Measurements from ENCODE around the gene NPTX2.

DNA sequence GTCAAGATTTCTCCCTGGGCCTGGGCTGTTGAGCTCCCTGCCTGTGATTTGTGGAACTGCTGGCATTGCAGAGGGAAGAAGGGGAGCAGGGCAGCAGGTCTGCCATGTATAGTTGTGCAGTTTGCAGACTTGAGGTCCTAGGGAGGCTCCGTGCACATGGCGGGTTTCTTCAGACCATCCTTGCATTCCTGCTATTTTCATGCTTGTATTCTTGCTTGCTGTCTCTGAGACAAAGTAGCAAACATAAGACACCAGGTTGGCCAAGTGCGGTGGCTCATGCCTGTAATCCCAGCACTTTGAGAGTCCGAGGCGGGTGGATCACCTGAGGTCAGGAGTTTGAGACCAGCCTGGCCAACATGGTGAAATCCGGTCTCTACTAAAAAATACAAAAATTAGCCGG, 61.1 kb downstream of the NPTX2 start:
- TF ChIP-seq, protein P1, sequence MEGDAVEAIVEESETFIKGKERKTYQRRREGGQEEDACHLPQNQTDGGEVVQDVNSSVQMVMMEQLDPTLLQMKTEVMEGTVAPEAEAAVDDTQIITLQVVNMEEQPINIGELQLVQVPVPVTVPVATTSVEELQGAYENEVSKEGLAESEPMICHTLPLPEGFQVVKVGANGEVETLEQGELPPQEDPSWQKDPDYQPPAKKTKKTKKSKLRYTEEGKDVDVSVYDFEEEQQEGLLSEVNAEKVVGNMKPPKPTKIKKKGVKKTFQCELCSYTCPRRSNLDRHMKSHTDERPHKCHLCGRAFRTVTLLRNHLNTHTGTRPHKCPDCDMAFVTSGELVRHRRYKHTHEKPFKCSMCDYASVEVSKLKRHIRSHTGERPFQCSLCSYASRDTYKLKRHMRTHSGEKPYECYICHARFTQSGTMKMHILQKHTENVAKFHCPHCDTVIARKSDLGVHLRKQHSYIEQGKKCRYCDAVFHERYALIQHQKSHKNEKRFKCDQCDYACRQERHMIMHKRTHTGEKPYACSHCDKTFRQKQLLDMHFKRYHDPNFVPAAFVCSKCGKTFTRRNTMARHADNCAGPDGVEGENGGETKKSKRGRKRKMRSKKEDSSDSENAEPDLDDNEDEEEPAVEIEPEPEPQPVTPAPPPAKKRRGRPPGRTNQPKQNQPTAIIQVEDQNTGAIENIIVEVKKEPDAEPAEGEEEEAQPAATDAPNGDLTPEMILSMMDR (IDR thresholded peaks at IDR 0.05 in 8 of 11, conservative IDR thresholded peaks at IDR 0.05 in 3 of 11), result no peak
- TF ChIP-seq POLR2AphosphoS5 (IDR thresholded peaks at IDR 0.05) (no peak), POLR2A (IDR thresholded peaks at IDR 0.05) (no peak)
